ENCODE measurements around the gene DAAM2.

DNA sequence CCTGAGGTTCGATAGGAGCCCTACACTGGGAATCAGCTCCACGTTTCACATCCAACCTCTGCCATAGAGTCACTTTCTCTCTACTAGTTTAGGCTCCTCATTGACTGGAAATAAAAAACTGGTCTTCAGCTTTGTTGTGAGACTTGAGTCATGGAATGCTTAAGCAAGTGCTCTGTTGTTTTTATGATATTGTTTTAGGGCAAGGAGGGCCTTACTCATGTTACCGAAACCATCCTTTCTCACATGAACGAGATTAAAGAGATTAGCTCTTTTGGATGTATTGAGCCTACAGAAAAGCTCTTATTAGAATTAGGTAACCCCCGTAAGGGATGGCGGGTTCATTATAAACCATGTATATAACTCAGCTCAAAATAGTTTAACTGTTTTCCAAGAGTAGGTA is 149.0 kb downstream of the DAAM2 start:
- TF ChIP-seq, protein P1, sequence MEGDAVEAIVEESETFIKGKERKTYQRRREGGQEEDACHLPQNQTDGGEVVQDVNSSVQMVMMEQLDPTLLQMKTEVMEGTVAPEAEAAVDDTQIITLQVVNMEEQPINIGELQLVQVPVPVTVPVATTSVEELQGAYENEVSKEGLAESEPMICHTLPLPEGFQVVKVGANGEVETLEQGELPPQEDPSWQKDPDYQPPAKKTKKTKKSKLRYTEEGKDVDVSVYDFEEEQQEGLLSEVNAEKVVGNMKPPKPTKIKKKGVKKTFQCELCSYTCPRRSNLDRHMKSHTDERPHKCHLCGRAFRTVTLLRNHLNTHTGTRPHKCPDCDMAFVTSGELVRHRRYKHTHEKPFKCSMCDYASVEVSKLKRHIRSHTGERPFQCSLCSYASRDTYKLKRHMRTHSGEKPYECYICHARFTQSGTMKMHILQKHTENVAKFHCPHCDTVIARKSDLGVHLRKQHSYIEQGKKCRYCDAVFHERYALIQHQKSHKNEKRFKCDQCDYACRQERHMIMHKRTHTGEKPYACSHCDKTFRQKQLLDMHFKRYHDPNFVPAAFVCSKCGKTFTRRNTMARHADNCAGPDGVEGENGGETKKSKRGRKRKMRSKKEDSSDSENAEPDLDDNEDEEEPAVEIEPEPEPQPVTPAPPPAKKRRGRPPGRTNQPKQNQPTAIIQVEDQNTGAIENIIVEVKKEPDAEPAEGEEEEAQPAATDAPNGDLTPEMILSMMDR (IDR thresholded peaks at IDR 0.05), result no peak
- no peak for TF ChIP-seq POLR2AphosphoS5 (IDR thresholded peaks at IDR 0.05)
- TF ChIP-seq POLR2A (IDR thresholded peaks at IDR 0.05), result no peak
